ENCODE results near the gene ZDHHC14.

The ZDHHC14 gene

GRCh38 chr6:157666729-157667128 is 285.7 kb downstream of the ZDHHC14 start:
- Histone ChIP-seq H3K4me3 (ENCODE audit: low read length in 2 of 2) (no peak overlapping the region), H3K9me3 (ENCODE audit: control insufficient read depth in 2 of 2, low read length in 2 of 2) (no peaks in the 10 kb centered on the region), H3K27ac (ENCODE audit: low read depth in 2 of 2, low read length in 2 of 2) (no peak overlapping the region), H3K4me1 (ENCODE audit: control insufficient read depth in 2 of 2, insufficient read depth in 2 of 2, low read length in 2 of 2) (peaks cover 3 to 20% of the 10 kb centered on the region in 2 donors), H3K36me3 (ENCODE audit: control insufficient read depth in 2 of 2, insufficient read depth in 2 of 2, low read length in 2 of 2) (no peaks in the 10 kb centered on the region), H3K27me3 (ENCODE audit: control insufficient read depth in 2 of 2, insufficient read depth in 2 of 2, low read length in 2 of 2) (no peaks in the 10 kb centered on the region), H3K9ac (ENCODE audit: low read depth in 1 of 2, low read length in 2 of 2) (no peak overlapping the region)

- H3K4me3 ChIP-seq (ENCODE audit: low read length in 2 of 2) = no peak overlapping the region
- peaks cover 3 to 20% of the 10 kb centered on the region in 2 donors for H3K4me1 ChIP-seq (ENCODE audit: control insufficient read depth in 2 of 2, insufficient read depth in 2 of 2, low read length in 2 of 2)
- H3K9ac ChIP-seq (ENCODE audit: low read depth in 1 of 2, low read length in 2 of 2) = no peak overlapping the region
- no peaks in the 10 kb centered on the region for H3K27me3 ChIP-seq (ENCODE audit: control insufficient read depth in 2 of 2, insufficient read depth in 2 of 2, low read length in 2 of 2)
- H3K27ac ChIP-seq (ENCODE audit: low read depth in 2 of 2, low read length in 2 of 2) = no peak overlapping the region
- no peaks in the 10 kb centered on the region for H3K36me3 ChIP-seq (ENCODE audit: control insufficient read depth in 2 of 2, insufficient read depth in 2 of 2, low read length in 2 of 2)
- no peaks in the 10 kb centered on the region for H3K9me3 ChIP-seq (ENCODE audit: control insufficient read depth in 2 of 2, low read length in 2 of 2)
These were observed 286.4 kb downstream of the ZDHHC14 start for GRCh38 chr6:157667211-157668008.

DNA sequence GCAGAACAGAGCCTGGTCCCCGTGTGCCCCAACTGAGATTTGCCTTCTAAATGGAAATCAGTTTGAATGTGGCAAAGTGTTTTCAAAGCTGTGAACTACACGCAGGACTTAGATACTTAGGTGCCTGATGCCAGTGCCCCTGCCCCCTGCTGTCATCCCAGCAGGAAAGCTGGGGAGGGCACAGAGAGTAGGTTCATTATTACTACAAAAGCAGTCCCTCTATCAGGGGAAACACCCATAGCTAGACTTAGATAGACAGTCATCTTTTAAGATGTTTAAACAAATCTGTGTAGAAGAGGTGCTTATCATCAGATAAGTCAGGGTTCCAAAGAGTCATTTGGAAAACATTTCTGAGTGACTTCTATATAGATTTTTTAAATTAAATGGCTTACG is 287.0 kb downstream of the ZDHHC14 start:
- no peak overlapping the region for H3K27ac ChIP-seq (ENCODE audit: low read depth in 2 of 2, low read length in 2 of 2)
- H3K4me3 ChIP-seq (ENCODE audit: low read length in 2 of 2) = no peak overlapping the region
- H3K36me3 ChIP-seq (ENCODE audit: control insufficient read depth in 2 of 2, insufficient read depth in 2 of 2, low read length in 2 of 2) = peaks cover 0 to 2% of the 10 kb centered on the region in 2 donors
- H3K27me3 ChIP-seq (ENCODE audit: control insufficient read depth in 2 of 2, insufficient read depth in 2 of 2, low read length in 2 of 2) = no peaks in the 10 kb centered on the region
- no peak overlapping the region for H3K9ac ChIP-seq (ENCODE audit: low read depth in 1 of 2, low read length in 2 of 2)
- no peaks in the 10 kb centered on the region for H3K9me3 ChIP-seq (ENCODE audit: control insufficient read depth in 2 of 2, low read length in 2 of 2)
- peaks cover 3 to 20% of the 10 kb centered on the region in 2 donors for H3K4me1 ChIP-seq (ENCODE audit: control insufficient read depth in 2 of 2, insufficient read depth in 2 of 2, low read length in 2 of 2)

- peaks cover 0 to 4% of the 10 kb centered on the region in 2 donors for H3K36me3 ChIP-seq (ENCODE audit: control insufficient read depth in 2 of 2, insufficient read depth in 2 of 2, low read length in 2 of 2)
- H3K4me1 ChIP-seq (ENCODE audit: control insufficient read depth in 2 of 2, insufficient read depth in 2 of 2, low read length in 2 of 2) = peaks cover 3 to 20% of the 10 kb centered on the region in 2 donors
- no peak overlapping the region for H3K4me3 ChIP-seq (ENCODE audit: low read length in 2 of 2)
- no peaks in the 10 kb centered on the region for H3K9me3 ChIP-seq (ENCODE audit: control insufficient read depth in 2 of 2, low read length in 2 of 2)
- H3K27ac ChIP-seq (ENCODE audit: low read depth in 2 of 2, low read length in 2 of 2) = no peak overlapping the region
- no peaks in the 10 kb centered on the region for H3K27me3 ChIP-seq (ENCODE audit: control insufficient read depth in 2 of 2, insufficient read depth in 2 of 2, low read length in 2 of 2)
- peak overlapping the region in 1 of 2 donors; percentile 19 for H3K9ac ChIP-seq (ENCODE audit: low read depth in 1 of 2, low read length in 2 of 2)
These were observed 287.7 kb downstream of the ZDHHC14 start for GRCh38 chr6:157668713-157669112.

DNA sequence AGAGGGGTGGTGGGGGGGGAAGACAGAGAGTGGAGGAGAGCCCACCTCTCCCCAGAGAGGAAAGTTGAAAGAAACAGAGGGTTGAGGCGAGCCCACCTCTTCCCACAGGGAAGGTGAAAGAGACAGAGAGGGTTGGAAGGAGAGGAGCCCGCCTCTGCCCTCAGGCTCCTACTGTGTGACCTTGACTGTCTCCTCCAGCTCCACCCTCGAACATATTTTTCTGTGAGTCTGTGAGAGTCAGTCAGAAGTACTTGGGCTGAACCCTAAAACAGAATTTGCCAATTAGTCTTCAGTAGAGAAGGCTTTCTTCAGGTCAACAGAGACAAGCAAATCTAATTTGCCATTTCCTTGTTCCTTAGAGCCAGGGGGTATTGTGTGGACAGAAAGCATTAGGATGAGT is 288.3 kb downstream of the ZDHHC14 start:
- H3K9me3 ChIP-seq (ENCODE audit: control insufficient read depth in 2 of 2, low read length in 2 of 2) = no peaks in the 10 kb centered on the region
- peaks cover 0 to 4% of the 10 kb centered on the region in 2 donors for H3K36me3 ChIP-seq (ENCODE audit: control insufficient read depth in 2 of 2, insufficient read depth in 2 of 2, low read length in 2 of 2)
- no peak overlapping the region for H3K4me3 ChIP-seq (ENCODE audit: low read length in 2 of 2)
- no peaks in the 10 kb centered on the region for H3K27me3 ChIP-seq (ENCODE audit: control insufficient read depth in 2 of 2, insufficient read depth in 2 of 2, low read length in 2 of 2)
- H3K9ac ChIP-seq (ENCODE audit: low read depth in 1 of 2, low read length in 2 of 2) = peak overlapping the region; percentile 19 to 24
- H3K27ac ChIP-seq (ENCODE audit: low read depth in 2 of 2, low read length in 2 of 2) = peak overlapping the region in 1 of 2 donors; percentile 38
- H3K4me1 ChIP-seq (ENCODE audit: control insufficient read depth in 2 of 2, insufficient read depth in 2 of 2, low read length in 2 of 2) = peaks cover 3 to 20% of the 10 kb centered on the region in 2 donors

DNA sequence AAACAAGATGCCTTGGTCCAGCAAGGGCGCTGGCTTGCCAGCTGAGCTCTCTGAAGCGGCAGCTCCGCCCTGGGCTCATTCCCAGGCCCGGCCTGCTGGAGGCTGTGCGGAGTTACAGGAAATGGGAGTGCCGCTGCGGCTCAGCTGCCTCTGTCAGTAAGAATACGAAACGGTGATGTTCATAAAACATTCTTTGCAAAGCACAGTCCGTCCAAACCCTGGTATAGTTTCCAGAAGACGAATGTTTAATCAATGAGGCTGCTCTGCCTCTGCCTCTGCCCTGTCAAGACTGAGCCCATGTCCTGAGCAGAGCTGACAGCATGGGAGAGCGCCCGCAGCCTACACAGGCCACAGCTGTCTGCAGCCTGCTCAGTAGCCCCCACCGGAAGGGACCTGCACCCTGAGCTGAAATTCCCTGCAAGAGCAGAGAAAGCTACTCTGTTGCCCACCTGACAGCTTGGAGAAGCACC is 288.8 kb downstream of the ZDHHC14 start:
- Histone ChIP-seq H3K9me3 (ENCODE audit: control insufficient read depth in 2 of 2, low read length in 2 of 2) (no peaks in the 10 kb centered on the region), H3K27me3 (ENCODE audit: control insufficient read depth in 2 of 2, insufficient read depth in 2 of 2, low read length in 2 of 2) (no peaks in the 10 kb centered on the region), H3K36me3 (ENCODE audit: control insufficient read depth in 2 of 2, insufficient read depth in 2 of 2, low read length in 2 of 2) (peaks cover 0 to 4% of the 10 kb centered on the region in 2 donors), H3K4me3 (ENCODE audit: low read length in 2 of 2) (peak overlapping the region in 1 of 2 donors; percentile 23), H3K27ac (ENCODE audit: low read depth in 2 of 2, low read length in 2 of 2) (peak overlapping the region; percentile 38 to 51), H3K9ac (ENCODE audit: low read depth in 1 of 2, low read length in 2 of 2) (peak overlapping the region in 1 of 2 donors; percentile 24), H3K4me1 (ENCODE audit: control insufficient read depth in 2 of 2, insufficient read depth in 2 of 2, low read length in 2 of 2) (peaks cover 3 to 19% of the 10 kb centered on the region in 2 donors)

- Histone ChIP-seq H3K36me3 (ENCODE audit: control insufficient read depth in 2 of 2, insufficient read depth in 2 of 2, low read length in 2 of 2) (peaks cover 0 to 4% of the 10 kb centered on the region in 2 donors), H3K9me3 (ENCODE audit: control insufficient read depth in 2 of 2, low read length in 2 of 2) (no peaks in the 10 kb centered on the region), H3K27ac (ENCODE audit: low read depth in 2 of 2, low read length in 2 of 2) (no peak overlapping the region), H3K27me3 (ENCODE audit: control insufficient read depth in 2 of 2, insufficient read depth in 2 of 2, low read length in 2 of 2) (no peaks in the 10 kb centered on the region), H3K4me3 (ENCODE audit: low read length in 2 of 2) (no peak overlapping the region), H3K4me1 (ENCODE audit: control insufficient read depth in 2 of 2, insufficient read depth in 2 of 2, low read length in 2 of 2) (peaks cover 3 to 15% of the 10 kb centered on the region in 2 donors), H3K9ac (ENCODE audit: low read depth in 1 of 2, low read length in 2 of 2) (no peak overlapping the region)
These were observed 289.6 kb downstream of the ZDHHC14 start for GRCh38 chr6:157670466-157671186.

DNA sequence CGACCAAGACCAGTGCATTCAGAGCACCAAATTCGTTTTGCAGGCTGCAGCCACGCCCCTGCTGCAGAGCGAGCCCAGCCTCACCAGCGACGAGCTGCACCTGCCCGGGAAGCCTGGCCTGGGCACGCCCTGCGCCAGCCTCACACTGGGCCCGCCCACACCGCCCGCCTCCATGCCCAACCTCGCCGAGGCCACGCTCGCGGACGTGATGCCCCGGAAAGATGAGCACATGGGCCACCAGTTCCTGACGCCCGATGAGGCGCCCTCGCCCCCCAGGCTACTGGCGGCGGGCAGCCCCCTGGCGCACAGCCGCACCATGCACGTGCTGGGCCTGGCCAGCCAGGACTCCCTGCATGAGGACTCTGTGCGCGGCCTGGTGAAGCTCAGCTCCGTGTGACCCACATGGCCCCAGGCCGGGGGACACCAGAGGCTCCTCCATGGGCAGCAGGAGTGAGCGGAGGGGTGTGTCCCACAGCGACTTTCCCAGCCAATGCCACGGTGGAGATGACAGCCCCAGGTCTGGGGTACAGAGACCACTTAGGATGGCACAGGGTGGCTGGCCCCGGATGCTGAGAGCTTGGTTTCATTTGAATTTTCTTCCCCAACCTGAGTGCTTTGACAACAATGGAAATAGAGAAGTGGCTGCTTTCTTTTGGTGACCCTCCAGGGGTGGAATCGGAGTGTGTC is 291.9 kb downstream of the ZDHHC14 start:
- H3K9me3 ChIP-seq (ENCODE audit: control insufficient read depth in 2 of 2, low read length in 2 of 2) = no peaks in the 10 kb centered on the region
- no peak overlapping the region for H3K9ac ChIP-seq (ENCODE audit: low read depth in 1 of 2, low read length in 2 of 2)
- peaks cover 3 to 15% of the 10 kb centered on the region in 2 donors for H3K4me1 ChIP-seq (ENCODE audit: control insufficient read depth in 2 of 2, insufficient read depth in 2 of 2, low read length in 2 of 2)
- H3K4me3 ChIP-seq (ENCODE audit: low read length in 2 of 2) = no peak overlapping the region
- peaks cover 0 to 7% of the 10 kb centered on the region in 2 donors for H3K36me3 ChIP-seq (ENCODE audit: control insufficient read depth in 2 of 2, insufficient read depth in 2 of 2, low read length in 2 of 2)
- H3K27me3 ChIP-seq (ENCODE audit: control insufficient read depth in 2 of 2, insufficient read depth in 2 of 2, low read length in 2 of 2) = no peaks in the 10 kb centered on the region
- H3K27ac ChIP-seq (ENCODE audit: low read depth in 2 of 2, low read length in 2 of 2) = no peak overlapping the region

GRCh38 chr6:157673596-157673995 is 292.6 kb downstream of the ZDHHC14 start:
- no peaks in the 10 kb centered on the region for H3K27me3 ChIP-seq (ENCODE audit: control insufficient read depth in 2 of 2, insufficient read depth in 2 of 2, low read length in 2 of 2)
- H3K36me3 ChIP-seq (ENCODE audit: control insufficient read depth in 2 of 2, insufficient read depth in 2 of 2, low read length in 2 of 2) = peaks cover 0 to 7% of the 10 kb centered on the region in 2 donors
- H3K9ac ChIP-seq (ENCODE audit: low read depth in 1 of 2, low read length in 2 of 2) = no peak overlapping the region
- no peak overlapping the region for H3K27ac ChIP-seq (ENCODE audit: low read depth in 2 of 2, low read length in 2 of 2)
- peaks cover 3 to 15% of the 10 kb centered on the region in 2 donors for H3K4me1 ChIP-seq (ENCODE audit: control insufficient read depth in 2 of 2, insufficient read depth in 2 of 2, low read length in 2 of 2)
- H3K9me3 ChIP-seq (ENCODE audit: control insufficient read depth in 2 of 2, low read length in 2 of 2) = no peaks in the 10 kb centered on the region
- no peak overlapping the region for H3K4me3 ChIP-seq (ENCODE audit: low read length in 2 of 2)
